B cell (primary cell): ENCODE results near the gene MYH7B.

Experiments used
- CTCF ChIP-seq: fragments of 200-600 bp; IDR thresholded peaks from one replicate; pipeline ENCODE4 v1.8.0; 2022; ENCODE audit warnings: antibody characterized with exemption, mild to moderate bottlenecking
- EZH2 ChIP-seq: IDR thresholded peaks from 2 replicates; pipeline ENCODE4 v1.6.1; 2012; ENCODE audit warnings: borderline replicate concordance, low read depth, mild to moderate bottlenecking, moderate library complexity, low read length; ENCODE audit not compliant: insufficient read depth, poor library complexity, severe bottlenecking

GRCh38 chr20:34983995-34984735 is 28.5 kb downstream of the MYH7B start:
- TF ChIP-seq CTCF (no peak), EZH2 (no peak)
